ENCODE measurements around the gene BRAT1. TPM values are rescaled to one million over a fixed set of nuclear protein-coding genes. Genes with fewer than 3 reads are reported as not detected.

BRAT1 gene
- total RNA-seq, 2 experiments from 2014 or later: 31.1 to 32.9 TPM

DNA sequence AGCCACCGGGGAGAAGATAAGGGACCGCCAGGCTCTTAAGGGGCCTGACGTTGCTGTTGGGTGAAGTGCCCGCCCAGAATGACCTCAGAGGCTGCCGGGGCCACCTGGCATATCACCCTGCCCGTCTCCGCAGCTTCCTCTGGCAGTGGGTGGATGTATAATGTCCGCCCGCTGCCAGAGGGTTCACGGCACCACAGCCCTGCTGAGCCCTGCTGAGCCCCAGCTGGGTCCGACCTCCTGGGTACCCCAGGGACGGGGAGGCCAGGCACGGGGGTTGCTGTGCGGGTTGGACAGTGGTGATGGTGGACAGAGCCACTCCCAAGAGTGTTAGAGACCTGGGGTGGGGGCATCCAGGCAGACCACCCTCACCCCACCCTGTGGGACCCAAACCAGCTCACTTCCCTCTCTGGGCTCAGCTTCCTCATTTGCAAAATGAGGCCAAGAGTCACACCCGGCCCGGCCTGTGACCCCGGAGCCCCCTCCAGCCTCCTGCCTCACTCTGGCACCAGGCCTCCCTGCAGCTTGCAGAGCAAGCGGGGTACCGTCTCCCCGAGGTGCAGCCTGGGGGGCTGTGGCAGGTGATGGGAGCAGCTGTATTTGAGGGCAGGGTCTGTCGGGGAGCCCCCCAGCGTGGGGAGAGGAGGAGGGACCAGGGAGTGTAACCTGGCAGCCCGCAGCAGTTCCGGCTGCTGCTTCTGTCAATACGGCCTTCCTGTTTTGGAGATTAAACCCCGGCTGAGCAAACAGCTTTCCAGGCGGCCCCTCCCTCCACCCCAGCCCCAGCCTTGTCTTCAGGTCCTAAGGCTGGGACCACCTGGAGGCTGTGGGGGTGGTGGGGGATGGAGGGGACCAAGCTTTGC is 44.2 kb downstream of the BRAT1 start:
- Mint-ChIP-seq H3K27ac (peak overlapping the region; percentile 83), H3K4me3 (peak overlapping the region; percentile 63), H3K9me3 (no peaks in the 10 kb centered on the region), H3K4me1 (peaks cover 57% of the 10 kb centered on the region), H3K36me3 (ENCODE audit: low read depth) (no peaks in the 10 kb centered on the region), H3K27me3 (no peaks in the 10 kb centered on the region)
- CTCF ChIA-PET: interaction anchor here (0.6 to 1.5 kb wide), 4 partner anchors 10 to 94 kb away, joined by 3 to 5 read pairs (median 4); partner anchors contain the start of gene IQCE
- POLR2A ChIA-PET: interaction anchor here (0.9 to 6.0 kb wide), 10 partner anchors 10 to 157 kb away, joined by 3 to 80 read pairs (median 4); partner anchors contain the start of gene LFNG
- peak; percentile 76 for DNase-seq

- Mint-ChIP-seq H3K4me1 (peaks cover 57% of the 10 kb centered on the region), H3K27me3 (no peaks in the 10 kb centered on the region), H3K9me3 (no peaks in the 10 kb centered on the region), H3K27ac (peak overlapping the region; percentile 83), H3K4me3 (peak overlapping the region; percentile 41), H3K36me3 (ENCODE audit: low read depth) (no peaks in the 10 kb centered on the region)
- ChIA-PET CTCF (interaction anchor here (1.2 to 1.5 kb wide), 3 partner anchors 10 to 49 kb away, joined by 3 to 5 read pairs (median 4); partner anchors contain the start of gene IQCE), POLR2A (interaction anchor here (0.9 to 6.0 kb wide), 8 partner anchors 11 to 156 kb away, joined by 3 to 80 read pairs (median 4); partner anchors contain the start of gene LFNG)
- no peak for DNase-seq
Observed at GRCh38 chr7:2510130-2510776, 45.1 kb downstream of the BRAT1 start.

GRCh38 chr7:2509298-2509906 is 45.9 kb downstream of the BRAT1 start:
- peak overlapping the region; percentile 87 for H3K27ac Mint-ChIP-seq
- CTCF ChIA-PET: interaction anchor here (0.5 kb wide), 1 partner anchor 45 kb away, joined by 4 read pairs; no protein-coding TSS in a partner anchor
- no peak for DNase-seq
- H3K4me1 Mint-ChIP-seq: peaks cover 57% of the 10 kb centered on the region
- peak overlapping the region; percentile 67 for H3K4me3 Mint-ChIP-seq
- H3K36me3 Mint-ChIP-seq (ENCODE audit: low read depth): no peaks in the 10 kb centered on the region
- POLR2A ChIA-PET: interaction anchor here (0.8 to 6.0 kb wide), 5 partner anchors 12 to 103 kb away, joined by 3 to 80 read pairs (median 5); partner anchors contain the start of gene LFNG
- no peaks in the 10 kb centered on the region for H3K27me3 Mint-ChIP-seq
- no peaks in the 10 kb centered on the region for H3K9me3 Mint-ChIP-seq

DNA sequence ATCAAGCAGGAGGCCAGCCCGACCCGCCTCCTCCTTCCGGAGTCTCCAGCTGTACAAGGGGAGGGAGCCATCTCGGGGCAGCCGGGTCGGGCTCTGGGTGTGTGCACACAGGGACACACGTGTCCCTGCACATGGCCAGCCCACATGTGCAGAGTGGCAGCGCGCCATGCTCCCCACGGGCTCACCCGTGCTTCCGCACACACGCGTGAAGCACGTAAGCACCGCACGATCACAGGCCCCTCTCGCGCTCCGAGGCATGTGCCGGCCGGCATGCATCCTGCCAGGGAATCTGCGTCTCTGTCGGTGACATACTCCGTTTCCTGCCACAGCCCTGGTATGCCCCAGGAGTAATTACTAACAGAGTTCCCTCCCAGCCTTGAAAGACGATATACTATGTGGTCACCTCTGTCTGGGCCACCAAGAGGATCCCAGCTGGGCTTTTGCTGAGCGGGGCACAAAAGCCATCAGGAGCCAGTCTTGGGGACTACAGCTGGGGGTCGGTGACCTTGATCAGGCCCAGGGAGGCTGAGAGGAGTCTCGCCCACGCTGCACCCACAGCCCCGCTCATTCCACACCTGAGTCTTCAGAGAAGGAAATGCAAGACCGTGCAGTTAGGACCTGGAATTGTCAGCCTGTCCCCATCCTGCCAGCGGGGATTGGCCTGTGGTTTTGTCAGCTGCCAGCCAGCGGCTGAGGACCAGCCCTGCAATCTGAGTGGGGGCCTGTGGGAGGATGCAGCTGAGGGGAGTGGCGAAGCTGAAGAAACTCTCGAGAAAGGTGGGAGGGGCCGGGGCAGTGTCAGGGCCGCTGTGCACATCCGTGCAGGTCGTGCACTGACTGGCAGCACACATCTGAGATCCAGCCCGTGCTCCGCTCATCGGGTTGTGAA is 46.8 kb downstream of the BRAT1 start:
- peak overlapping the region; percentile 67 for H3K4me3 Mint-ChIP-seq
- H3K9me3 Mint-ChIP-seq: no peaks in the 10 kb centered on the region
- DNase-seq: peak; percentile 85
- ChIA-PET CTCF (interaction anchor here (0.5 to 1.0 kb wide), 3 partner anchors 40 to 51 kb away, joined by 3 to 4 read pairs (median 3); no protein-coding TSS in a partner anchor), POLR2A (interaction anchor here (0.8 to 6.0 kb wide), 6 partner anchors 13 to 102 kb away, joined by 3 to 80 read pairs (median 4); partner anchors contain the start of genes BRAT1, IQCE and LFNG)
- peaks cover 57% of the 10 kb centered on the region for H3K4me1 Mint-ChIP-seq
- H3K27me3 Mint-ChIP-seq: no peaks in the 10 kb centered on the region
- H3K36me3 Mint-ChIP-seq (ENCODE audit: low read depth): no peaks in the 10 kb centered on the region
- peak overlapping the region; percentile 87 for H3K27ac Mint-ChIP-seq

DNA sequence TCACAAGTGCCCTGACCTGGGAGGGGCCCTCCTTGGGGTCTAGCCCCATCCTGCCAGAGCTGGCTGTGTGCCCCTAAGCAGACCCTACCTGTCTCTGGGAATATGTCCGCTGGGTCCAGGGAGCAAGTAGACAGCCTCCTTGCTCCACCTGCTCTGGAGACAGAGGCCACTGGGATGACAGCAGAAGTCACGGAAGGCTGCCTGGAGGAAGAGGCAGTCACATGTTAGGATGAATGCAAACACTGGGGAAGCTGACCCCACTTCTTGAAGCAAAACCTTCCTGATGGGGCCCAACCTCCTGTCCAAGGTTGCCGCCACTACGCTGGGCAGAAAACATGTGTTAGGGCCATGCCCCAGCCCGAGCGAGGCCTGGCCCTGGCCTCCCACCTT is 47.4 kb downstream of the BRAT1 start:
- no peaks in the 10 kb centered on the region for H3K9me3 Mint-ChIP-seq
- DNase-seq: no peak
- peaks cover 53% of the 10 kb centered on the region for H3K4me1 Mint-ChIP-seq
- ChIA-PET CTCF (interaction anchor here (1.0 kb wide), 2 partner anchors 39 to 52 kb away, joined by 3 read pairs; no protein-coding TSS in a partner anchor), POLR2A (interaction anchor here (0.9 to 6.0 kb wide), 4 partner anchors 14 to 51 kb away, joined by 3 to 80 read pairs (median 32); partner anchors contain the start of genes BRAT1, IQCE and LFNG)
- no peak overlapping the region for H3K27ac Mint-ChIP-seq
- H3K27me3 Mint-ChIP-seq: no peaks in the 10 kb centered on the region
- no peak overlapping the region for H3K4me3 Mint-ChIP-seq
- H3K36me3 Mint-ChIP-seq (ENCODE audit: low read depth): no peaks in the 10 kb centered on the region

GRCh38 chr7:2507208-2507916 is 48.0 kb downstream of the BRAT1 start:
- peaks cover 48% of the 10 kb centered on the region for H3K4me1 Mint-ChIP-seq
- H3K27me3 Mint-ChIP-seq: no peaks in the 10 kb centered on the region
- no peaks in the 10 kb centered on the region for H3K9me3 Mint-ChIP-seq
- DNase-seq: no peak
- H3K27ac Mint-ChIP-seq: no peak overlapping the region
- H3K4me3 Mint-ChIP-seq: no peak overlapping the region
- no peaks in the 10 kb centered on the region for H3K36me3 Mint-ChIP-seq (ENCODE audit: low read depth)
- CTCF ChIA-PET: interaction anchor here (1.0 kb wide), 2 partner anchors 39 to 52 kb away, joined by 3 read pairs; no protein-coding TSS in a partner anchor
- POLR2A ChIA-PET: interaction anchor here (1.6 to 6.0 kb wide), 3 partner anchors 14 to 52 kb away, joined by 4 to 80 read pairs (median 61); partner anchors contain the start of genes IQCE and LFNG

- Mint-ChIP-seq H3K27ac (no peak overlapping the region), H3K36me3 (ENCODE audit: low read depth) (no peaks in the 10 kb centered on the region), H3K4me1 (peaks cover 28% of the 10 kb centered on the region), H3K9me3 (no peaks in the 10 kb centered on the region), H3K4me3 (no peak overlapping the region), H3K27me3 (no peaks in the 10 kb centered on the region)
- no peak for DNase-seq
- ChIA-PET POLR2A (no interaction called here), CTCF (no interaction called here)
Observed at GRCh38 chr7:2505401-2505800, 49.9 kb downstream of the BRAT1 start.

- Mint-ChIP-seq H3K9me3 (no peaks in the 10 kb centered on the region), H3K27ac (no peak overlapping the region)
- CTCF ChIA-PET: no interaction called here
Observed at GRCh38 chr7:2504889-2505375, 50.4 kb downstream of the BRAT1 start.

GRCh38 chr7:2504128-2504888 is 51.0 kb downstream of the BRAT1 start:
- ChIA-PET CTCF (no interaction called here), POLR2A (no interaction called here)
- no peaks in the 10 kb centered on the region for H3K36me3 Mint-ChIP-seq (ENCODE audit: low read depth)

More at GRCh38 chr7:2504889-2505375, 50.4 kb downstream of the BRAT1 start:
- Mint-ChIP-seq H3K36me3 (ENCODE audit: low read depth) (no peaks in the 10 kb centered on the region), H3K27me3 (no peaks in the 10 kb centered on the region), H3K4me3 (no peak overlapping the region), H3K4me1 (peaks cover 23% of the 10 kb centered on the region)
- POLR2A ChIA-PET: no interaction called here
- no peak for DNase-seq

GRCh38 chr7:2503056-2503941 is 52.0 kb downstream of the BRAT1 start:
- no peaks in the 10 kb centered on the region for H3K9me3 Mint-ChIP-seq
- H3K4me3 Mint-ChIP-seq: no peak overlapping the region
- no peak for DNase-seq
- ChIA-PET CTCF (no interaction called here), POLR2A (no interaction called here)
- H3K36me3 Mint-ChIP-seq (ENCODE audit: low read depth): no peaks in the 10 kb centered on the region
- H3K27ac Mint-ChIP-seq: no peak overlapping the region
- no peaks in the 10 kb centered on the region for H3K27me3 Mint-ChIP-seq
- H3K4me1 Mint-ChIP-seq: peaks cover 7% of the 10 kb centered on the region

More at GRCh38 chr7:2504128-2504888, 51.0 kb downstream of the BRAT1 start:
- Mint-ChIP-seq H3K4me1 (peaks cover 17% of the 10 kb centered on the region), H3K9me3 (no peaks in the 10 kb centered on the region), H3K27ac (no peak overlapping the region), H3K27me3 (no peaks in the 10 kb centered on the region), H3K4me3 (no peak overlapping the region)
- DNase-seq: no peak

Data from activated CD4-positive, alpha-beta memory T cell treated with anti-CD3 and anti-CD28 coated beads, Interleukin-2, amount 10 ng/mL, durations not matched to agents 7 days and 5 days (primary cell).